WTC11 (cell line): ENCODE results near the gene CORO1C. TPM values are rescaled to one million over a fixed set of nuclear protein-coding genes. Genes with fewer than 3 reads are reported as not detected.

Source experiments
- ATAC-seq: fragments of 200-7000 bp; cut with Tn5 transposase; 2 replicates; pipeline ENCODE4 v1.10.0; 2021; ENCODE audit warnings: mild to moderate bottlenecking, moderate library complexity
- CTCF ChIA-PET: fragments of 300-600 bp; sonication (Branson Sonifier 250); formaldehyde crosslinking; loops from one replicate; lab custom pipeline; 2021; ENCODE audit warnings: antibody characterized with exemption; lab: Charles Lee
- POLR2A ChIA-PET: fragments of 350-600 bp; sonication (Branson Sonifier 250); formaldehyde crosslinking; loops from one replicate; lab custom pipeline; 2021; ENCODE audit warnings: antibody characterized with exemption; lab: Charles Lee
- DNase-seq: peaks from one replicate; pipeline ENCODE4 v3.0.0; 2021; ENCODE audit warnings: low spot score
- H3K27ac Mint-ChIP-seq: 2 replicates; pipeline ENCODE4 v1.8.0; 2021; ENCODE audit warnings: mixed read lengths
- H3K27me3 Mint-ChIP-seq: 2 replicates; pipeline ENCODE4 v1.8.0; 2021; ENCODE audit warnings: low read depth, mild to moderate bottlenecking, moderate library complexity, mixed read lengths
- H3K36me3 Mint-ChIP-seq: 2 replicates; pipeline ENCODE4 v1.8.0; 2021; ENCODE audit warnings: mixed read lengths
- H3K4me1 Mint-ChIP-seq: 2 replicates; pipeline ENCODE4 v1.8.0; 2022; ENCODE audit warnings: mixed read lengths
- H3K4me3 Mint-ChIP-seq: 2 replicates; pipeline ENCODE4 v1.8.0; 2021; ENCODE audit warnings: mild to moderate bottlenecking, moderate library complexity, mixed read lengths
- H3K9me3 Mint-ChIP-seq: 2 replicates; pipeline ENCODE4 v1.8.0; 2021; ENCODE audit warnings: mixed read lengths
- CDX4 ChIP-seq: fragments of 250-450 bp; sonication (Bioruptor Pico); IDR thresholded peaks from 2 replicates; pipeline ENCODE4 v1.9.0; 2021; ENCODE audit warnings: moderate library complexity, mild to moderate bottlenecking, inconsistent platforms, borderline replicate concordance
- CTCF ChIP-seq: fragments of 200-600 bp; IDR thresholded peaks from 2 replicates; pipeline ENCODE4 v1.8.0; 2022; ENCODE audit warnings: antibody characterized with exemption
- EMX1 ChIP-seq: fragments of 250-450 bp; sonication (Bioruptor Pico); IDR thresholded peaks from 2 replicates; pipeline ENCODE4 v1.8.0; 2021; ENCODE audit warnings: mild to moderate bottlenecking
- ETV6 ChIP-seq: sonication (generic); formaldehyde crosslinking; IDR thresholded peaks from 2 replicates; pipeline ENCODE4 v1.8.1; 2022; ENCODE audit warnings: mild to moderate bottlenecking, missing genetic modification reagents
- FOXJ3 ChIP-seq: sonication (generic); formaldehyde crosslinking; IDR thresholded peaks from 2 replicates; pipeline ENCODE4 v1.9.0; 2021; ENCODE audit warnings: missing genetic modification reagents, mild to moderate bottlenecking, borderline replicate concordance
- HMGA2 ChIP-seq: fragments of 250-450 bp; sonication (Bioruptor Pico); IDR thresholded peaks from 2 replicates; pipeline ENCODE4 v1.4.0; 2021; ENCODE audit warnings: mild to moderate bottlenecking, moderate library complexity
- MAX ChIP-seq: sonication (generic); formaldehyde crosslinking; IDR thresholded peaks from 2 replicates; pipeline ENCODE4 v1.8.0; 2022; ENCODE audit warnings: mild to moderate bottlenecking, missing genetic modification reagents
- RELA ChIP-seq: sonication (generic); formaldehyde crosslinking; IDR thresholded peaks from 2 replicates; pipeline ENCODE4 v1.8.1; 2022; ENCODE audit warnings: missing genetic modification reagents, mild to moderate bottlenecking, borderline replicate concordance
- ZNF121 ChIP-seq: sonication (generic); formaldehyde crosslinking; IDR thresholded peaks from 2 replicates; pipeline ENCODE4 v1.8.0; 2023; ENCODE audit warnings: missing genetic modification reagents
- ZSCAN18 ChIP-seq: fragments of 250-450 bp; sonication (Bioruptor Pico); IDR thresholded peaks from 2 replicates; pipeline ENCODE4 v2.1.2; 2022; ENCODE audit warnings: mild to moderate bottlenecking, moderate library complexity
- total RNA-seq: library from RNA; stranded (reverse); gene quantifications from 3 replicates; pipeline ENCODE4 v1.2.3, GENCODE V29; 2021
- TF ChIP-seq, protein P1 (sequence below): sonication (generic); formaldehyde crosslinking; conservative IDR thresholded peaks from 2 replicates; pipeline ENCODE4 v1.8.1; 2022; ENCODE audit warnings: mild to moderate bottlenecking, missing genetic modification reagents
- TF ChIP-seq, protein P2 (sequence below): sonication (generic); formaldehyde crosslinking; IDR thresholded peaks from 2 replicates; pipeline ENCODE4 v1.8.0; 2022; ENCODE audit warnings: mild to moderate bottlenecking, missing genetic modification reagents
- TF ChIP-seq, protein P3 (sequence below): sonication (generic); formaldehyde crosslinking; IDR thresholded peaks from 2 replicates; pipeline ENCODE4 v1.8.0; 2022; ENCODE audit warnings: missing genetic modification reagents

Gene CORO1C
- total RNA-seq, 1 experiment from 2014 or later = 113 TPM

GRCh38 chr12:108613548-108613947, 117.8 kb downstream of the CORO1C start:
- DNase-seq (no peak), ATAC-seq (no peak)
- Mint-ChIP-seq H3K36me3 (no peaks in the 10 kb centered on the region), H3K9me3 (peaks cover 13% of the 10 kb centered on the region), H3K4me1 (peaks cover 24% of the 10 kb centered on the region), H3K4me3 (no peak overlapping the region)
- POLR2A ChIA-PET = interaction anchor here (0.5 kb wide), 1 partner anchor 146 kb away, joined by 3 read pairs; no protein-coding TSS in a partner anchor
- TF ChIP-seq HMGA2 (no peak), CDX4 (CRISPR knock-in tag) (no peak), ZSCAN18 (CRISPR knock-in tag) (no peak), ZNF121 (CRISPR knock-in tag) (no peak), EMX1 (CRISPR knock-in tag) (no peak)
- TF ChIP-seq, protein P1, sequence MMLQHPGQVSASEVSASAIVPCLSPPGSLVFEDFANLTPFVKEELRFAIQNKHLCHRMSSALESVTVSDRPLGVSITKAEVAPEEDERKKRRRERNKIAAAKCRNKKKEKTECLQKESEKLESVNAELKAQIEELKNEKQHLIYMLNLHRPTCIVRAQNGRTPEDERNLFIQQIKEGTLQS (CRISPR knock-in tag) = no peak
- TF ChIP-seq, protein P2, sequence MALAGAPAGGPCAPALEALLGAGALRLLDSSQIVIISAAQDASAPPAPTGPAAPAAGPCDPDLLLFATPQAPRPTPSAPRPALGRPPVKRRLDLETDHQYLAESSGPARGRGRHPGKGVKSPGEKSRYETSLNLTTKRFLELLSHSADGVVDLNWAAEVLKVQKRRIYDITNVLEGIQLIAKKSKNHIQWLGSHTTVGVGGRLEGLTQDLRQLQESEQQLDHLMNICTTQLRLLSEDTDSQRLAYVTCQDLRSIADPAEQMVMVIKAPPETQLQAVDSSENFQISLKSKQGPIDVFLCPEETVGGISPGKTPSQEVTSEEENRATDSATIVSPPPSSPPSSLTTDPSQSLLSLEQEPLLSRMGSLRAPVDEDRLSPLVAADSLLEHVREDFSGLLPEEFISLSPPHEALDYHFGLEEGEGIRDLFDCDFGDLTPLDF = no peak
- TF ChIP-seq, all 79 proteins: peak for 0
- Mint-ChIP-seq H3K27me3 (peaks cover 2% of the 10 kb centered on the region; the same call in 1 of the 2 replicates), H3K27ac (no peak overlapping the region)
- CTCF ChIA-PET = interaction anchor here (0.6 to 1.9 kb wide), 5 partner anchors 16 to 120 kb away, joined by 3 to 11 read pairs (median 4); partner anchors contain the start of genes ISCU, SART3 and TMEM119

GRCh38 chr12:108612788-108613282, 118.5 kb downstream of the CORO1C start:
- Mint-ChIP-seq H3K4me3 (no peak overlapping the region), H3K27me3 (peaks cover 2% of the 10 kb centered on the region; the same call in 1 of the 2 replicates), H3K4me1 (peaks cover 21% of the 10 kb centered on the region), H3K9me3 (peaks cover 13% of the 10 kb centered on the region), H3K36me3 (no peaks in the 10 kb centered on the region), H3K27ac (no peak overlapping the region; the same call in 1 of the 2 replicates)
- ChIA-PET POLR2A (interaction anchor here (0.5 to 0.7 kb wide), 2 partner anchors 147 to 189 kb away, joined by 3 to 4 read pairs; no protein-coding TSS in a partner anchor), CTCF (interaction anchor here (0.7 to 1.9 kb wide), 19 partner anchors 9 to 191 kb away, joined by 3 to 11 read pairs (median 5); partner anchors contain the start of genes ISCU, SART3 and TMEM119)
- DNase-seq = peak; percentile 51
- TF ChIP-seq ZNF121 (CRISPR knock-in tag) = peak; percentile 77; the same call in 1 of the 2 replicates
- TF ChIP-seq RELA (CRISPR knock-in tag) = no peak
- 0 out of 2 replicates have a peak, but pooled peaks have one; percentile 20 for TF ChIP-seq ETV6 (CRISPR knock-in tag)
- TF ChIP-seq, protein P3, sequence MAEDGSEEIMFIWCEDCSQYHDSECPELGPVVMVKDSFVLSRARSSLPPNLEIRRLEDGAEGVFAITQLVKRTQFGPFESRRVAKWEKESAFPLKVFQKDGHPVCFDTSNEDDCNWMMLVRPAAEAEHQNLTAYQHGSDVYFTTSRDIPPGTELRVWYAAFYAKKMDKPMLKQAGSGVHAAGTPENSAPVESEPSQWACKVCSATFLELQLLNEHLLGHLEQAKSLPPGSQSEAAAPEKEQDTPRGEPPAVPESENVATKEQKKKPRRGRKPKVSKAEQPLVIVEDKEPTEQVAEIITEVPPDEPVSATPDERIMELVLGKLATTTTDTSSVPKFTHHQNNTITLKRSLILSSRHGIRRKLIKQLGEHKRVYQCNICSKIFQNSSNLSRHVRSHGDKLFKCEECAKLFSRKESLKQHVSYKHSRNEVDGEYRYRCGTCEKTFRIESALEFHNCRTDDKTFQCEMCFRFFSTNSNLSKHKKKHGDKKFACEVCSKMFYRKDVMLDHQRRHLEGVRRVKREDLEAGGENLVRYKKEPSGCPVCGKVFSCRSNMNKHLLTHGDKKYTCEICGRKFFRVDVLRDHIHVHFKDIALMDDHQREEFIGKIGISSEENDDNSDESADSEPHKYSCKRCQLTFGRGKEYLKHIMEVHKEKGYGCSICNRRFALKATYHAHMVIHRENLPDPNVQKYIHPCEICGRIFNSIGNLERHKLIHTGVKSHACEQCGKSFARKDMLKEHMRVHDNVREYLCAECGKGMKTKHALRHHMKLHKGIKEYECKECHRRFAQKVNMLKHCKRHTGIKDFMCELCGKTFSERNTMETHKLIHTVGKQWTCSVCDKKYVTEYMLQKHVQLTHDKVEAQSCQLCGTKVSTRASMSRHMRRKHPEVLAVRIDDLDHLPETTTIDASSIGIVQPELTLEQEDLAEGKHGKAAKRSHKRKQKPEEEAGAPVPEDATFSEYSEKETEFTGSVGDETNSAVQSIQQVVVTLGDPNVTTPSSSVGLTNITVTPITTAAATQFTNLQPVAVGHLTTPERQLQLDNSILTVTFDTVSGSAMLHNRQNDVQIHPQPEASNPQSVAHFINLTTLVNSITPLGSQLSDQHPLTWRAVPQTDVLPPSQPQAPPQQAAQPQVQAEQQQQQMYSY = peak; percentile 99
- ATAC-seq = peak; percentile 74

- TF ChIP-seq MAX (CRISPR knock-in tag) = peak; percentile 60; the same call in 1 of the 2 replicates
- TF ChIP-seq CTCF = peak; percentile 71
- TF ChIP-seq FOXJ3 (CRISPR knock-in tag) = no peak
- no peak overlapping the region for H3K4me3 Mint-ChIP-seq
- H3K27me3 Mint-ChIP-seq = peaks cover 2% of the 10 kb centered on the region; the same call in 1 of the 2 replicates
- H3K27ac Mint-ChIP-seq = no peak overlapping the region
- H3K36me3 Mint-ChIP-seq = no peaks in the 10 kb centered on the region
- peaks cover 19% of the 10 kb centered on the region for H3K4me1 Mint-ChIP-seq
- DNase-seq (peak; percentile 78), ATAC-seq (peak; percentile 65)
- H3K9me3 Mint-ChIP-seq = peaks cover 13% of the 10 kb centered on the region
- POLR2A ChIA-PET = interaction anchor here (0.7 to 1.2 kb wide), 2 partner anchors 49 to 190 kb away, joined by 3 to 4 read pairs; partner anchors contain the start of gene ISCU
- CTCF ChIA-PET = interaction anchor here (1.0 to 1.9 kb wide), 11 partner anchors 8 to 192 kb away, joined by 3 to 9 read pairs (median 3); no protein-coding TSS in a partner anchor
These were observed 119.4 kb downstream of the CORO1C start for GRCh38 chr12:108611884-108612415.
